HG03442 (cell line): ENCODE results near the gene MRRF.
A peak's percentile ranks its signal among the peaks of the same experiment; 100 is the strongest.

ENCODE experiments used
- ATAC-seq: cut with Tn5 transposase; IDR thresholded peaks from one replicate; pipeline ENCODE4 v1.9.1; 2021; ENCODE audit warnings: mild to moderate bottlenecking, moderate library complexity; ENCODE audit not compliant: unreplicated experiment

MRRF gene

DNA sequence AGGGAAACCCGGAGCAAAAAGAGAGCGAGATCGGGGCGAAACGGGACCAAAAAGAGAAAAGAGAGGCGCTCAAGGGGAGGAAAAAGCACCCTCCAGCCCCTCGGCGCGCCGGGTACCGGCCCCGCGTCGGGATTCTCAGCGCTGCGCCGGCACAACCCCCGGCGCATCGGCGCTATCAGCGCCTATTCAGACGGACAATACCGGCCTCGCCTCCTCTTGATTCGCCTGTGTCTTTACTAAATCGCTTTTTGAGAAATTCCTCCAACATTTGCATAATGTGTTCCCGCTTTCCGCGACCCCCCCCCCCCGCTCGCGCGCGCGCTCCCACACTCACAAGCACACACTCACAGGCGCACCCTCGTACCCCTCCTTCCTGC lies 36.5 kb upstream of the MRRF start:
- ATAC-seq = no peak

DNA sequence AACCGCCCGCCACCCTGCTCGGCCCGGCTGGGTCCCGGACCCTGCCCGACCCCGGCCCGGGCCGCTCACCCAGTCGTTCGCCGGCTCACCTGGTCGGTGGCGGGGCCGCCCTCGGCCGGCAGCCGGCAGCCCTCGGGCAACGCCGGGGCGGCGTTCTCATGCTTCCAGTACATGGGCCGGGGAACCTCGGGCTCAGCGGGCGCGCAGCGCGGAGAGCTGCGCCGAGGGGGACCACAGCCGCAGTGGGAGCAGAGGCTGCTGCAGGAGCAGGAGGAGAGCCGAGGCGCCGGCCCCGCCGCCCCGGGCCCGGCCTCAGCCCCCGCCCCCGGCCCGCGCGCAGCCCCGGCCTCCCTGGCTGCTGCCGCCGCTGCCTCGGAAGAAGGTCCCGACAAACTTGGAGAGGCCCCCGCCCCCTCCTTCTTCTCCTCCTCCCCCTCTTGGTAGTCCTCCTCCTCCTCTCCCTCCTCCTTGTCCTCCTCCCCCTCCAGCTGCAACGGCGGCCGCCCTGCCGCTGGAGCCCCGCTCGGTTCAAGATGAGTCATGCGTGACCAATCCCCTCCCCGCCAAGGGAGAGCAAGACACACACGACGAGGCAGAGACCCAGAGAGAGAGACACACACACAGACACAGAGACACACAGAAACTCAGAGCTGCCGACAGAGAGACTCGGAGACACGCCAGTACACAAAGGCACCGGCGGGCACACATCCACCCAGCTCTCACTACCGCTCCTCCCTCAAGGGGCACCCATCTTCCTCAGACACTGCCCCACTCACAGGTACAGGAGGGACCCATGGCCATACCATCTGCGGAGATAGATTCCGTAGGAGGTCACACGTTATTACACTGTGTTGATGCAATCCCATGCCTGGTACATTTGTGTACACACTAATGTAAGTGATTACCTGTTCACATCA lies 35.9 kb upstream of the MRRF start, which contains the start of gene LHX6:
Gene LHX6 (minus strand): TSS at position 390 of the 917 bp plus-strand sequence. CDS start 217 bp downstream, at position 173.
- no peak for ATAC-seq

DNA sequence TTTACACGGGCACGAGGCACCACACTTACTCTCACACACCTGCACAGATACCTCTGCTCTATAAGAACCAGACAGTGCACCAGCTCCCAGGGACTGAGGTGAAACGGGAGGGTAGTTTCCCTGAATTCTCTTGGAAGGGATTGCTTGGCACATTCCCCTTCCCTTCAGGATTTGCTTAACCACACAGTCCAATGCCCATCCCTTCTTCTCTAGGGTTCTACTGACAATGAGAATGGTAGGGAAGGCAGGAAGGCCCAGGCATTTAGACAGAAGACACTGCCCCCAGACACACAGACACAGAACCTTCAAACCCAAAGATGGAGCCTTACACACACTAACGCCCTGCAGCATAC lies 35.2 kb upstream of the MRRF start:
- no peak for ATAC-seq

DNA sequence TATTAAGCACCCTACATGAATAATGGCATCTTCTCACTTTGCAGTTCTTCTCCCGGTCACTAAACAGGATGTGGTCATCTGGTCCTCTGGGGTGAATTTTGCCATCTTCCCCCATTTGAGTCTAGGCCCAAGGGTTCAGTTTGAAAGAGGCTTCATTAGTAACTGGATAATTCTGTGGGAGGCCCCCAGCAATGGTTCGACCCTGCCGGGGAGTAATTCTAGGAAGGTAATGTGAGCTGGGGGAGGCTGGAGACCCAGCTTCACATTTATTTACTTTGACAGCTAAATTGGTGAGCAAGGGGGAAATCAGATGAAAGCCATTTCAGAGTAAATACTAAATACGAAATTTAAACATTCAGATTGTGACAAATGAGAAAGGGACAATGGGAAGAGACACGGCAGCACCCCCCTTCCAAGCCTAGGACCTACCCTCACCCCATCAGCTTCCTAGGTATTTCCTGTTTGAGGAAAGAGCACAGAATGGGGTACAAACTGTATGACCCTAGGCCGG lies 31.8 kb upstream of the MRRF start:
- no peak for ATAC-seq

DNA sequence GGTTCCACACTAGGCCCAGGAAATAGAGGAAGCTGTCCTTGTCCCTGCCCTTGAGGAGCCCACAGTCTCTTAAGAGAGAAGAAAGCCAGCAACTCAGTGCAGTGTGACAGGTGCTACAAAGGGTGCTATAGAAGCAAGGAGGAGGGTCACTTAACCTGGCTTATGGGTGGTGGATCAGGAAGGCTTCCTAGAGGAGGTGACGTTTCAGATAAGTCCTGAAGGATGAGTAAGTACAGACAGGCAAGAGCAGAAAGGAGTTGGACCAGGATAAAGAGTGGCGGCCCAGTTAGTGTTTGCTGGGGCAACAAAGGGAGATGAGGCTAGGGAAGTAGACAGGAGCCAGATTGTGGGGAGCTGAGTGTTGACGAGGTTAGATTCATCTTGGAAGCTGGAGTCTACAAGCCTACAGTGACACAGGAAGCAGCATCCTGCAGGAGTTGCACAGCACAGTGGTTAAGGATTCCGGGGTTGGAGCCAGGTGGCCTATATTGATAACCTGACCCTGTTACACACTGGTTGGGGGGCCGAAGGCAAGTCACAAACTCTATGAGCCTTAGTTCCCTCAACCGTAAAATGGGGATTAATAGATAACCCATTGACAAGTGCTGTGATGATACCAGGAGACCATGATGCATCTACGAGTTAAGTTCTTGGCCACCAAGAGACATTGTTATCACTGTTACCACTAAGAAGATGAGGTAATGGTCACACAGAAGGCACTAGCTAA lies 30.5 kb upstream of the MRRF start:
- ATAC-seq = no peak

DNA sequence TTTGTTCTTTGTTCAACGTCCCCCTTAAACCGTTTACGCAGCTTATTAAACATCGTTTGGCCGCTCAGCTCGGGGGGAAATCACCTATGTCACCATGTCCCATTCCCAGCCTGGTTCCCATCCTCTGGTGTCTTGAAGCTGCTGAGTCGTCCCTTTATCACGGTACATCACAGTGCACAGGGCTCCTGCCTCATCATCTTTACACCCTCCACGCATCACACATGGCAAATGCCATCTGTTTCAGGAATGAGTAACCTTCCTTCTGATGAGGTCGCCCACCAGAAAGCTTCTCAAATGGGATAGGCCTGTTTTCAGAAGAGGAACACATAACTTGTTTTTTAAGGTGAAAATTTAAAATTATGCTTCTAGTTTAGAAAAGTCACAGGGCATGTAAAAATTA lies 28.0 kb upstream of the MRRF start:
- ATAC-seq = no peak

DNA sequence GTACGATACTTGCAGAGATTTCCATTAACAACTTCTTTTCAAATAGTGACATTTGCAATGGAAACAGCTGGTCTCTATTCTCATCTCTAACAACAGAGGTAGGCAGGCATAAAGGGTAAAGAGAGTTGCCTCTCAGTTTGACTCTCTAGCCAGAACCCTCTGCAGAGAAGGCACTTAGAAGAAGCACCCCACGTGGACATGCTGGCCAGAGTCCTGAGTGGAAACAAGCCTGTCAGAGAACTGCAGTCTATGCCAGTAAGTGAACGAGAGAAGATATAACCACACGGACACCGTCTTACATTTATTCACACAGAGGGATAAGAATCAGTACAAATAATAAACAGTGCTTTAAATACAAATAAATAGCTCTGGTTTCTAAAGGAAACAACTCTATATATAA lies 25.0 kb upstream of the MRRF start:
- ATAC-seq = no peak

DNA sequence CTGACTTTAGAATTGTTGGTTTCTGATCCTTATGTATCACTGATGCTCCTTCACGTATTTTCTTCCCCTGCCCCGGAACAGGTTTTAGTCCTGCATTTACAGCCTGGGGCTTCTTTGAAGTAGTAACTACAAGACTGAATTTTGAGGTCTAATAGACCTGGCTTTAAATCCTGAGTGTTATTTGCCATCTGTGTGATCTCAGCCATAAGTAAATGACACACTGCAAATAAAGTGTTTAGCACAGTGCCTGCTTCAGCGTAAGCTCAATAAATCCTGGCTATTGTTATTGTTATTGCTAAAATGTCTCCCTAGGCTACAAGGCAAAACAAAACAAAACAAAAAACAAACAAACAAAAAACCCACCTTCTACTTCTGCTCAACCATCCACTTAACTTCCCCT lies 20.3 kb upstream of the MRRF start:
- no peak for ATAC-seq

DNA sequence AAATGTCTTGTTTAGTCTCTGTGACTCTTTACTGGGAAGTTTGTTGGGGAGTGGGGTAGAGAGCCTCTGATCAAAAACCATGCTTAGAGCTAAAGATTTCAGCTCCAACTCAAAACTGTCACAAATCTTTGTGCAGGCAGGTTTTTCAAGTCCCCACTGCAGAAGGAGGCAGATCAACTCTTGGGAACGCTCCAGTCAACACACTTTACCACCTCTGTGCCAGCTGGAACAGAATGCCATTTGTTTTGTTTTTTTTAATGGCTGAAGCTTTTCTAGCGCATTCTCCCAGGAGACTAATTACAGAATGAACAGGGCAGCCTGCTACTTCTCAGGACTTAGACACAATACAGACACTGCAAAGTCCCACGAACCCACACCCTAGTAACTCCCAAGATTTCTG lies 18.0 kb upstream of the MRRF start:
- ATAC-seq = no peak

DNA sequence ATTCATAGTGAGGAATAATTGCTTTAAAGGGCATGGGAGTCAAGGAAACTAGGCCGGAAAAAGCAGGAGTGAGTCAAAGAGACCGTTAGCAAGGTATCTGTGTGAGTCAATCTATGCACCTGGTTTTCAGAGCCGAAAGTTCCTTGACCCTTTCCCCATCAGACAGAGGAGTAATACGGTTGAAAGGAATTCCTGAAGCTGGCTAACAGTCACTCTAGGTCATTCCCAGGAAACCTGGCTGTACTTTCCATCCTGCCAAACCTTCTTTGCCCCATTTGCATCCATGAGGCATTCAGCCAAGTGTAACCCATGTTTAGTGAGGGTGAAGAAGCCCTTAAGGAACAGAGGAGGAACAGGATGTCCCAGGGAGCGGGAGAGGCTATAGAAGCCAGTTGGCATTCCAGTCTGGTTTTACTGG lies 16.2 kb upstream of the MRRF start:
- ATAC-seq = no peak

DNA sequence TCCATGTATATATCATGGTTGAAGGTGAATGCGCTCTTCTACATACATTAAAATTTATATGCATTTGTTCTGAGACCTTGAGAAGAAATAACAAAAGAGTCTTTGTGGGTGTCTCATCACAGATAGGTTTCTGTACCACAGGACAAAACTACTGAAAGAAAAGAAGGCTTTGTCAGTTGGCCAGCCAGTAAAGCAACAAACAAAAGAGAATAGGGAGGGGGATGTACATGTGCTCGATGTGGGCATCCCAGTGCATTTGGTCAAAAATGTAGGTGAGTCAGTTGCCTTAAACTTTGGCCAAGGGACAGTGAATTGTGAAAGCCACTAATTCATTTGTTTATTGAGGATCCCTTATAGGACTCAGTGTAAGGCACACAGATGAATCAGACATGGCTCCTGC lies 13.3 kb upstream of the MRRF start:
- ATAC-seq = no peak

DNA sequence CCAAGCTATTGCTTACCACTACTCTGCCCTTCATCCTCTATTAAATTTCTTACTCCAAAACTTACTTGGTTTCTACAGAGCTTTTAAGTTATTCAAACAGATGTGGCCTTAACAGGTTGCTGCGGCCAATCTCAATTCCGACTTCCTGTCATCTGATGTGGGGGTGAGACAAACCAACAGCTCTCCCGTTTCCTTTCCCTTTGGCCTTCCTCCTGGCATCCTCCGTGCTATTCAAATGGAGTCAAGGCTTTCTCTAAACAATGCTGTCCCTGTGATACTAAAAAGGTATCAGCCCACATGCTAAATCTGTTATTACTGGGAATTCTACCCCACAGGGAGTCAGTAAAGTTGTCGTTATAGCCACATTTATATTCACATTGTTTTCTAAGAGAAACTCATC lies 11.9 kb upstream of the MRRF start:
- ATAC-seq = no peak

DNA sequence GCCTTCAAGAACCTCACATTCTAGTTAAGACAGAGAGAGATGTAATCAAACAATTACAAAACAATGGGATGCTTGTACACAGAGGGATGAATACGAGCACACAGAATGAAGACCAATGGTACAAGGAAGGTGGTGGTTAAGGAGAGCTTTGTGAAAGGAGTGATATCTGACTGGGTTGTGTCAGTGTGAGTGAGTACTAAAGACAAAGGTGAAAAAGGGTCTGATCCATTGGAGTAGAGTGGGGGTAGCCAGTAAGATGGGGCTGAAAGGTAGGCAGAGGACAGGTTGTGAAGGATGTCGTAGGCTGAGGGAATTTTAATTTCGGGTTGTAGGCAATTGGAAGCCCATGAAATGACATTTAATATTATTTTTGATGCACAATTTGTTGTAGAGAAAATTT lies 9.9 kb upstream of the MRRF start:
- no peak for ATAC-seq

DNA sequence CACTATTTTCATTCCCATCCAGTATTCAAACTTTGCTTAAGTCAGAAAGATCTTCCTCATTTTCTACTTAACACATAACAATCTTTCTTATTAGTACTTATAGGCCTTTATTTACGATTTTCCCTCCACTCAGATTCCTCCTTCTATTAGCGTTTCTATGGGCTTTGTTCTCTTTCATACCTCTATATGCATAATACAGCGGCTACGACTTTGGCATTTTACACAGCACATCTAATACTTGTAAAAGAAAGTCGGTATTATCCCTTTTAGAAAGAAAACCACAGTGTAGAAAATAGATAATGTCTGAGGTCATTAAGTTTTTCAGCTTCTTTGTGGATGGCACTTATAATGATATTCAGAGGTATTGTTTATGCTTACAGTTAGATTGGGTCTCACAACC lies 8.5 kb upstream of the MRRF start:
- no peak for ATAC-seq

DNA sequence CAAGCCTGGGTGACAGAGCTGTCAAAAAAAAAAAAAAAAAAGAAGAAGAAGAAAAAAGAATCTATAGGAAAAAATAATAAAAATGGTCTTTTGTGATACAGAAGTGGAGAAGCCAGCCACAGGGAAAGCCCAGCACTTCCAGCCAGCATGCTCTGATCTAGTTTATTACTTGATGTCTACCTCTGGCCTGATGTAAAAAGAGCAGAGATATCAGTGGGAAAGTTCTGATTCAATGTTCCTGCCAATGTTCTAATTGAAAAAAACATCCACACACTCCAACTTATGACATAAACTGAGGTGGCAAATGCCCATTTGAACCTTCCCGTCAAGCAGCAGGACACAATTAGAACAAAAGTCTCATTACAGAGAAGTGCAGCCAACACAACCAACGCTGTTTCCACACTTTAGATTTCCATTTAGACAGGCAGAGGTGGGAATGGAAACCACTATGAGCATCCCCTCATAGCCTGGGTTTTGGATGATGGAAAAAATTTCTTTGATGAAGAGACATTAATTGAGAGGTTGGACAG lies 5.7 kb upstream of the MRRF start:
- no peak for ATAC-seq

DNA sequence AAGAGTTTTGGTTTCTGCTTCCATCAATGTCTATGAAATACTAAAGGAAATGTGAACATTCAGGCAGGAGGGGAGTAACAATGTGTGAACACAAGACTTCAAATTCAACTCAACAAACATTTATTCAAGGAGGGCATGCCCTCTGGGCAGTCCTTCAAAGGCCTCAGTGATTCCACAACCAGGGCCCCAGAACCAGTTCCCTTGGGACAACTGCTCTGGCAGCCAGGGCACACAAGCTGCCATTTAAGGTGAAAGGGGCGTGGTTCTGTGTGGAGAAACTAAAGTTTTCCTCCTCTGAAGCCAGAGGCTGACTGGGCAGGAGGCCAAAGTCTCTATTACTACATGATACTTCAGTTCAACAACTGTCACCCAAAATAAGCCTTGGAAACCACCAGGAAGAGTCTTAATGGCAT lies 3.2 kb upstream of the MRRF start:
- ATAC-seq = no peak

DNA sequence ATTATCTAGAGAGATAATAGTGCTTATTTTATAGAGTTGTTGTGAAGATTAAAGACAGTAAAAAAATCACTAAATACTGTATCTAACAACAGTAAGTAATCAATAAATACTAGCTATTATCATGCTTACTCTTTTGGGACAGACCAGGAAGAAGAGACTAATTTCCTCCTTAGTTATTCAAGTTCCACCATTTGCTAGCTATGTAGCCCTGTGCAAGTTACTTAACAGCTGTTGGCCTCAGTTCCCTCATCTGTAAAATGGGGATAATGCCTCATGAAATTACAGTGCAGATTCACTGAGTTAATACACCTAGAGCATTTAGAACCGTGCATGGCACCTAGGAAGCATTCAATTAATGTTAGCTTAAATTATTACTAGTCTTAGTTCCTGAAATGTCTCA lies 2.6 kb upstream of the MRRF start:
- ATAC-seq = no peak

DNA sequence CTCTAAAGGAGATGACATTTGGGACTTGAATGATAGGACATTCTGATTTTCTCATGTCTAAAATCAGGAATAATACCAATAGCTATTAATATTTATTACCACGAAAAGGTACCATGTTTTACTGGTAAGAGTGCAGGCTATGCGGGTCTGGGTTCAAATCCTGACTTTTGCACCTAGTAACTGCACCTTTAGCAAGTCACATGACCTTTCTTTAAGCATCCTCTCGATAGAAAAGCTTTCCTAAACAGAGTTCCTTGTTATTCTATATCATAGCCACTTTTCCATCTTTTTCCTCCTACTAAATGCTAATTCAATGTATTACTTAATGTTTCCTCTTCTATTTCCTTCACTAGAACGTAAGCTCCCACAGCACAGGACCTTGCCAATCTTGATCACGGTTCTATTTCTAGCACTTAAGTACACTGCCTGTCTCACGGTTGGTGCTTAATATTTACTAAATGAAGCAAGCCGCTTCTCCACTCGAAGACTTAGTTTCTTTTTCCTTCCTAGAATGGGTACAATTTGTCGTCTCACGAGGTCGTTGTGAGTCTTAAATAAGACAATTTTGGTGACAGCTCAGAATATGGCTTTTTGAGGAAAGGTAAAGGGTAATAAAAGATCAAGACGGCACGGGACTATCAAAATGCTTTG lies 858 bp upstream of the MRRF start:
- ATAC-seq = no peak

DNA sequence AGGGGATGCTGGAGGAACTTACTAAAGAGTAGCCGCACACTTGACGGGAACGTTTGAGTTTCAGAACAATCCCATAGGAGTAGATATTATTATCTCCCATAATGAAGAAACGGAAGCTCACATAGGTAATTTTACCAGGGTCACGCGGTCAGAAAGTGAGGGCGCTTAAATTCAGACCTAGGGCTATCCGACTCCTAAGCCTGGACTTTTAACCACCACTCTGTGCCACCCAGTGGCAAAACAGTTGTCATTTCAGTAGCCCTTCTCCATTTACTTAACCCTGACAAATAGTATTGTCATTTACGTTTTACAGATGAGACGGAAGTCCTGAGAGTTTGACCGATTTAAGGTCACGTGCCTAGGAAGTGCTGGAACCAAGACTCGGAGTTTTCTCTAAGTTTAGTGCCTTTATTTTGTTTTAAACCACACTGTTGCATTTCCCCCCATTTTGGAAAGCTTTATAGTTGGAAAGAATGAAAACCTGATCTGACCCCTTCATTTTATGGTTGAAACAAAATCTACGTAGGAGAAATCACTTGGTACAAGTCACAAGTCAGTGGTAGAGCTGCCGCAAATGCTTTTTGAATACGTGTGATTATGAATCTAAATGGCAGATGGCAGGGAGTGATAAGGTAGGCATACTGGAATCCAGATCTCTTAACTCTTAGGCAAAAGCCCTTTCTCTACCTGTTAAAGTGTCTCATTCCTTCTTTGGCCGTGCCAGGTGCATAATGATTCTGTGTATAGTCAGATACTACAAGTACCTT lies 650 bp downstream of the MRRF start:
- ATAC-seq = peak; percentile 26

DNA sequence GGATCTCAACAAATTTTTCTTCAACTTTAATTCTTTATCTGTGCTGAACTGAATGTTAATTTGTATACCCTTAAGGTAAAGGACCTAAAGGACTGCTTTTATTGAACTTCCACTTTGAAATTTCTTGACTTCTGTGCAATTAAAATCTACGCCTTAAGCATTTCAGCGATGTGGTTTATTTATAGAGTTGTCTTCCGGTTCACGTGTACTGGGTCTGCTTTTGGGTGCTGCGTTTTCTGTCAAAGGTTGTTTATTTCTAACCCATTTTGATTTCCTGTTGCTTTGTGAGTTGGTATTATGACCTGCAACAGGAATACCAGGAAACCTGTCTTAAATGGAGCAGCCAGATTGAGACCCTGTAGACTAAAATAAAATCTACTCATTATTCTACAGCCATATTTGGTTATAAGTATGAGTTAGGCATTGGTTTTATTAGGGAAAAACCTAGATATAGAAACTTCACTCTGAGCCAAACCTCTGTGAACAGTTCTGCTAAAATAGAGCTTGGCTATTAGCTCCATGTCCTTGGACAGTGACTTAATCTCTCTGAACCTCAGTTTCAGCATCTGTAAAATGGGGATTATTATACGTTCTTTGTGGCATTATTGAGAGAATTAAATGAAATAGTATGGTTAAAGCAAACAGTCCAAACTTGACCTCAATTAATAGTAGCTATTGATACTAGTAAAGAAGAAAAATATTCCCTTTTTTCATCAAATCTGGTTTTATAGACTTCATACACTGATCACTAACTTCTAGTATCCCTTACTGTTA lies 3.5 kb downstream of the MRRF start:
- ATAC-seq = no peak
